Skeletal muscle tissue (tissue), 4 donors: ENCODE measurements around the gene AP5Z1. TPM values are rescaled to one million over a fixed set of nuclear protein-coding genes. Genes with fewer than 3 reads are reported as not detected.

Experiments
- H3K27ac ChIP-seq: one replicate; pipeline ENCODE4 v1.7.0; 2013; ENCODE audit warnings: mild to moderate bottlenecking, low read depth, low read length, inconsistent platforms
- H3K27me3 ChIP-seq, 3 donors: one replicate each; pipeline ENCODE4 v1.7.0; 2013; ENCODE audit warnings: low read length in 3 of 3; ENCODE audit not compliant: control insufficient read depth in 3 of 3, insufficient read depth in 3 of 3
- H3K36me3 ChIP-seq, 3 donors: one replicate each; pipeline ENCODE4 v1.7.0; 2013; ENCODE audit warnings: low read length in 3 of 3; ENCODE audit not compliant: control insufficient read depth in 3 of 3, insufficient read depth in 3 of 3
- H3K4me1 ChIP-seq, 3 donors: one replicate each; pipeline ENCODE4 v1.7.0; 2013; ENCODE audit warnings: low read length in 3 of 3, mild to moderate bottlenecking in 3 of 3; ENCODE audit not compliant: control insufficient read depth in 3 of 3, insufficient read depth in 3 of 3
- H3K4me3 ChIP-seq, 3 donors: one replicate each; pipeline ENCODE4 v1.7.0; 2013; ENCODE audit warnings: low read length in 3 of 3
- H3K9ac ChIP-seq, 3 donors: one replicate each; pipeline ENCODE4 v1.7.0; 2013; ENCODE audit warnings: low read length in 3 of 3, mild to moderate bottlenecking in 3 of 3, moderate library complexity in 2 of 3, low read depth in 1 of 3
- H3K9me3 ChIP-seq, 3 donors: one replicate each; pipeline ENCODE4 v1.7.0; 2013; ENCODE audit warnings: low read length in 3 of 3; ENCODE audit not compliant: control insufficient read depth in 3 of 3
- total RNA-seq: library from RNA; depleted of rRNA; stranded (reverse); fragments of >200 nt; gene quantifications from one replicate; pipeline ENCODE4 v1.2.3, GENCODE V29; 2014
- donor health status: Osteomylitis.

AP5Z1 gene
- total RNA-seq, 1 donor from 2014 or later, result 13.6 TPM

DNA sequence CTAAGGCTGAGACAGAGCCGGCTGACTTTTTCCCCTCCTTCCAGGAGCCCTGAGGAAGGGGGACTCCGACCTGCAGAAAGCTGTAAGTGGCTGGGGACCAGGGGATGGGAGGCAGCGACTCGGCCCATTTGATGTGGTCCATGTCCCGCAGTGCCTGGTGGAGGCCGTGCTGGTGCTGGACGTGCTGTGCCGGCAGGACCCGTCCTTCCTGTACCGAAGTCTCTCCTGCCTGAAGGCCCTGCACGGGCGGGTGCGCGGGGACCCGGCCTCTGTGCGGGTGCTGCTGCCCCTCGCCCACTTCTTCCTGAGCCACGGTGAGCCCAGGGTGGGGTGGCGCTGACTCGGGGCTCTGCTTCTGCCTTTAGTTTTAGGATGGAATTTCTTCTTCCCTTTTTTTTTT lies 9.9 kb downstream of the AP5Z1 start:
- Histone ChIP-seq H3K9me3 (no peaks in the 10 kb centered on the region), H3K4me3 (no peak overlapping the region), H3K27ac (no peak overlapping the region), H3K4me1 (no peaks in the 10 kb centered on the region), H3K9ac (no peak overlapping the region), H3K36me3 (peaks cover 53 to 56% (median 55%) of the 10 kb centered on the region in 3 donors), H3K27me3 (no peaks in the 10 kb centered on the region)

DNA sequence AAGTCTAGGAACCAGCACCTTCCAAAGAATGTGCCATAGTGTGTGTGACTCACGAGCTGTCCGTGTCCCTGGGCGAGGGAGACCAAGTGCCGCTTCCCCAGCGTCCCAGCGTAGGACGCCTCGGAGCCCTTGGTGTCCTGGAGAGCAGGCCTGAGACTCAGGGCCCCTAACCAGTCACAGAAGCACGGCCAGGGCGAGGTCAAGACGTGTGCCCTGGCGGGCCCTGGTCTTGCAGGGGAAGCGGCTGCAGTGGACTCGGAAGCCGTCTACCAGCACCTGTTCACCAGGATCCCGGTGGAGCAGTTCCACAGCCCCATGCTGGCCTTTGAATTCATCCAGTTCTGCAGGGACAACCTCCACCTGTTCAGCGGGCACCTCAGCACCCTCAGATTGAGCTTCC lies 10.6 kb downstream of the AP5Z1 start:
- no peak overlapping the region for H3K27ac ChIP-seq
- no peaks in the 10 kb centered on the region for H3K27me3 ChIP-seq
- H3K9me3 ChIP-seq, result no peaks in the 10 kb centered on the region
- no peaks in the 10 kb centered on the region for H3K4me1 ChIP-seq
- no peak overlapping the region for H3K4me3 ChIP-seq
- H3K9ac ChIP-seq, result no peak overlapping the region
- peaks cover 58 to 62% (median 59%) of the 10 kb centered on the region in 3 donors for H3K36me3 ChIP-seq

DNA sequence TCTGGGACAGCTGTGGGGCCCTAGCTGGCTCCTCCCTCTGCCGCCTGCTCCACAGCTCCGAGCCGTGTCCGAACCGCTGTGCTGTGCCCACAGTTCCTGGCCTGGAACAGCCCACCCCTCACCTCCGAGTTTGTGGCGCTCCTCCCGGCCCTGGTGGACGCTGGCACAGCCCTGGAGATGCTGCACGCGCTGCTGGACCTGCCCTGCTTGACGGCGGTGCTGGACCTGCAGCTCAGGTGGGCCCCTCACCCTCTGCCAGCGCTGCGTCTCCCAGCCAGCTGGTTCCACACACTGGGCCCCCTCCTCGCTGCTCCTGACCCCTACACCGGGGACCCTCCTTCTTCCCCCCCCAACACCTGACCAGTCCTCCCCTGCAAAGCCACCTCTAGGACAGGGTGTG lies 12.1 kb downstream of the AP5Z1 start:
- Histone ChIP-seq H3K4me3 (no peak overlapping the region), H3K9ac (no peak overlapping the region), H3K4me1 (peaks cover 0 to 8% (median 3%) of the 10 kb centered on the region in 3 donors), H3K9me3 (no peaks in the 10 kb centered on the region), H3K36me3 (peaks cover 48 to 53% (median 51%) of the 10 kb centered on the region in 3 donors), H3K27ac (no peak overlapping the region), H3K27me3 (no peaks in the 10 kb centered on the region)

- Histone ChIP-seq H3K4me1 (peaks cover 0 to 12% (median 7%) of the 10 kb centered on the region in 3 donors), H3K9me3 (no peaks in the 10 kb centered on the region), H3K4me3 (no peak overlapping the region), H3K27me3 (no peaks in the 10 kb centered on the region), H3K36me3 (peaks cover 44 to 48% (median 47%) of the 10 kb centered on the region in 3 donors), H3K9ac (no peak overlapping the region), H3K27ac (no peak overlapping the region)
Measured at GRCh38 chr7:4787947-4788626, 12.7 kb downstream of the AP5Z1 start.

- Histone ChIP-seq H3K27me3 (no peaks in the 10 kb centered on the region), H3K36me3 (peaks cover 41 to 44% (median 41%) of the 10 kb centered on the region in 3 donors), H3K27ac (no peak overlapping the region), H3K4me3 (no peak overlapping the region), H3K9ac (no peak overlapping the region), H3K4me1 (peaks cover 0 to 12% (median 7%) of the 10 kb centered on the region in 3 donors), H3K9me3 (no peaks in the 10 kb centered on the region)
Measured at GRCh38 chr7:4788627-4789189, 13.3 kb downstream of the AP5Z1 start.

DNA sequence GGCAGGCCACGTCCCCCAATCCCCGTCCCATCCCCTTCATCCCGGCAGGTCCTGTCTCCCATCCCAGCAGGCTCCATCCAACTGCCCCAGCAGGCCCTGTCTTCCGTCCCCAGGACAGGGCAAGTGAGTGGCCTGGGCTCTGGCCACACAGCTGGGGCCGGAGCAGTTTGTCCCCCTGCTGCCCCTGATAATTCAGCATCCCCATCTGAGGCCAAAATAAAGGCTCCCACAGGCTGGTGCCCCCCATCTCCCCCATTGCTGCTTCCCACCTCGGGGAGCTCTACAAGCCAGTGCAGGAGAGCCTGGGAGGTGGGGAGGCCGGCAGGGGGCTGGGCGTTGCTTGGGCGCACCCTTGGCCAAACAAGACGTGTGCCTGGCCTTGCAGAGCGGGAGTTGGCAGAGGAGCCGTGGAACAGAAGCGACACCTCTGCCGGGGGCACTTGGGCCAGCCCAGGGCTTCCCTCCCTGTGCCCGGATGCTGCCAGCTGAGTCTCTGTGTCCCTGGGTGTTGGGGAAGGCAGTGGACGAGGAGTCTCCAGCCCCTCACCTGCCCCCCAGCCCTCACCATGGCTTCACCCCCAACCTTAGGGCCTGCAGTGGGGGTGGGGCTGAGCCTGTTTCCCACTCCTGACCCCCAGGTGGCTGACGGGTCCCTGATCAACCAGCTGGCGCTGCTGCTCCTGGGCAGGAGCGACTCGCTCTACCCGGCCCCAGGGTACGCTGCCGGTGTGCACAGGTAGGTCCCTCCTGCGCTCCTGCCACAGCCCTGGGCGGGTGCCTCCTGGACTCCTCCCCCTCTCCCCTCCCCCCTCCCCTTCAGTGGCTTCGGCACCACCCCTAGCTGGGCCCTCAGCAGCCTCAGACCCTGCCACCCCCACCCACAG lies 14.0 kb downstream of the AP5Z1 start:
- H3K27me3 ChIP-seq, result no peaks in the 10 kb centered on the region
- H3K9me3 ChIP-seq, result no peaks in the 10 kb centered on the region
- peaks cover 0 to 12% (median 7%) of the 10 kb centered on the region in 3 donors for H3K4me1 ChIP-seq
- H3K4me3 ChIP-seq, result no peak overlapping the region
- peaks cover 36 to 40% (median 39%) of the 10 kb centered on the region in 3 donors for H3K36me3 ChIP-seq
- no peak overlapping the region for H3K27ac ChIP-seq
- H3K9ac ChIP-seq, result no peak overlapping the region

- no peak overlapping the region for H3K27ac ChIP-seq
- H3K36me3 ChIP-seq, result peaks cover 33 to 39% (median 37%) of the 10 kb centered on the region in 3 donors
Measured at GRCh38 chr7:4790078-4790465, 14.6 kb downstream of the AP5Z1 start.

GRCh38 chr7:4790516-4790991 lies 15.1 kb downstream of the AP5Z1 start:
- Histone ChIP-seq H3K27me3 (no peaks in the 10 kb centered on the region), H3K36me3 (peaks cover 33 to 36% (median 35%) of the 10 kb centered on the region in 3 donors), H3K4me3 (no peak overlapping the region), H3K9ac (no peak overlapping the region), H3K9me3 (no peaks in the 10 kb centered on the region), H3K4me1 (peaks cover 0 to 12% (median 7%) of the 10 kb centered on the region in 3 donors), H3K27ac (no peak overlapping the region)

More at GRCh38 chr7:4790078-4790465, 14.6 kb downstream of the AP5Z1 start:
- H3K9me3 ChIP-seq, result no peaks in the 10 kb centered on the region
- peaks cover 0 to 12% (median 7%) of the 10 kb centered on the region in 3 donors for H3K4me1 ChIP-seq
- no peak overlapping the region for H3K9ac ChIP-seq
- H3K27me3 ChIP-seq, result no peaks in the 10 kb centered on the region
- no peak overlapping the region for H3K4me3 ChIP-seq

GRCh38 chr7:4791101-4791737 lies 15.8 kb downstream of the AP5Z1 start:
- H3K27me3 ChIP-seq, result no peaks in the 10 kb centered on the region
- no peak overlapping the region for H3K27ac ChIP-seq
- H3K36me3 ChIP-seq, result peaks cover 27 to 32% (median 31%) of the 10 kb centered on the region in 3 donors

More at GRCh38 chr7:4791101-4791737, 15.8 kb downstream of the AP5Z1 start:
- no peak overlapping the region for H3K9ac ChIP-seq
- H3K4me3 ChIP-seq, result no peak overlapping the region
- no peaks in the 10 kb centered on the region for H3K9me3 ChIP-seq
- H3K4me1 ChIP-seq, result peaks cover 0 to 12% (median 7%) of the 10 kb centered on the region in 3 donors
